K562 (cell line): ENCODE results near the gene TMEM100. TPM values are rescaled to one million over a fixed set of nuclear protein-coding genes. Genes with fewer than 3 reads are reported as not detected.
A peak's percentile ranks its signal among the peaks of the same experiment; 100 is the strongest.

Experiments
- ASH1L ChIP-seq: fragments of 450-650 bp; IDR thresholded peaks from 2 replicates; pipeline ENCODE4 v1.6.1; 2018; ENCODE audit warnings: borderline replicate concordance, mild to moderate bottlenecking, low read depth; ENCODE audit not compliant: partially characterized antibody
- GATAD2A ChIP-seq: fragments of 450-650 bp; IDR thresholded peaks from 2 replicates; pipeline ENCODE4 v1.6.1; 2017
- L3MBTL2 ChIP-seq: fragments of 450-650 bp; IDR thresholded peaks from 2 replicates; pipeline ENCODE4 v1.6.1; 2016; ENCODE audit warnings: mild to moderate bottlenecking, moderate library complexity
- MED1 ChIP-seq: sonication (generic); formaldehyde crosslinking; IDR thresholded peaks from 2 replicates; pipeline ENCODE4 v1.8.1; 2023; ENCODE audit warnings: missing genetic modification reagents, borderline replicate concordance
- NCOA6 ChIP-seq: fragments of 450-650 bp; IDR thresholded peaks from 2 replicates; pipeline ENCODE4 v1.6.1; 2017; ENCODE audit warnings: mild to moderate bottlenecking
- NRF1 ChIP-seq, 2 experiments: fragments of 450-650 bp; IDR thresholded peaks in 1 of 2; conservative IDR thresholded peaks in 1 of 2; 2 replicates each; pipeline ENCODE4 v1.6.1; 2014; ENCODE audit warnings: mild to moderate bottlenecking in 2 of 2
- PTTG1 ChIP-seq: fragments of 450-650 bp; IDR thresholded peaks from 2 replicates; pipeline ENCODE4 v1.6.1; 2016; ENCODE audit warnings: low read depth, mild to moderate bottlenecking, missing genetic modification characterization, missing compliant biosample characterization
- RBBP5 ChIP-seq: fragments of 200-600 bp; sonication (generic); IDR thresholded peaks from 2 replicates; pipeline ENCODE4 v1.6.1; 2012; ENCODE audit warnings: borderline replicate concordance, mild to moderate bottlenecking, low read length, control low read depth, inconsistent platforms; ENCODE audit not compliant: insufficient read depth, poor library complexity, severe bottlenecking
- SMAD2 ChIP-seq: fragments of 150-350 bp; IDR thresholded peaks from 2 replicates; pipeline ENCODE4 v1.6.1; 2014; ENCODE audit warnings: low read depth, mild to moderate bottlenecking, low read length
- SRSF9 ChIP-seq: fragments of 200-400 bp; formaldehyde crosslinking; IDR thresholded peaks from 2 replicates; pipeline ENCODE4 v1.6.1; 2017; ENCODE audit warnings: low read depth, low read length, borderline replicate concordance
- TCFL5 ChIP-seq: fragments of 250-450 bp; sonication (Bioruptor Pico); conservative IDR thresholded peaks from 2 replicates; pipeline ENCODE4 v1.6.1; 2021; ENCODE audit warnings: mild to moderate bottlenecking, moderate library complexity, matching md5 sums
- ZNF398 ChIP-seq: fragments of 250-450 bp; sonication (Bioruptor Pico); IDR thresholded peaks from 2 replicates; pipeline ENCODE4 v1.8.0; 2021; ENCODE audit warnings: moderate library complexity, mild to moderate bottlenecking, inconsistent platforms
- ZNF561 ChIP-seq: fragments of 450-650 bp; formaldehyde crosslinking; conservative IDR thresholded peaks from 2 replicates; pipeline ENCODE4 v1.4.0; 2020; ENCODE audit warnings: mild to moderate bottlenecking, moderate library complexity
- ZNF644 ChIP-seq: fragments of 200-800 bp; sonication (Bioruptor generic); IDR thresholded peaks from 2 replicates; pipeline ENCODE4 v1.6.1; 2016; ENCODE audit warnings: low read depth, missing genetic modification characterization, missing compliant biosample characterization
- polyA plus RNA-seq, 8 experiments: library from polyadenylated mRNA; depleted of rRNA in 4 of 8; stranded (reverse) in 5 of 8; unstranded in 3 of 8; fragments of >200 nt; fragmentation: Nextera tagmentation in 2 of 8; fragmentation: Illumina TruSeq in 1 of 8; extraction: Ambion mirVana in 2 of 8; extraction: Trizol in 1 of 8; gene quantifications; 2 replicates each; pipeline versions ENCODE4 v1.2.1 to v1.2.3, GENCODE V29; 2011 to 2014; ENCODE audit warnings: inconsistent platforms in 1 of 8, missing spikeins in 1 of 8
- total RNA-seq, 7 experiments: library from RNA; depleted of rRNA in 6 of 7; stranded (reverse); fragments of >200 nt in 6 of 7; fragmentation: Illumina TruSeq in 2 of 7; extraction: Trizol in 2 of 7; gene quantifications; 2 replicates each; pipeline versions ENCODE4 v1.2.1 to v1.2.3, GENCODE V29; 2011 to 2021; ENCODE audit warnings: low replicate concordance in 1 of 7

TMEM100 gene
- total and polyA plus RNA-seq, 9 of the 15 experiments (the other 6 are each of a cell fraction or from before 2014, with no cell fraction given) = 0.12 to 0.50 (median 0.19) TPM

GRCh38 chr17:55737976-55738501, 15.4 kb upstream of the TMEM100 start (continued):
- TF ChIP-seq ZNF644 (tag) (no peak), ZNF561 (no peak), L3MBTL2 (peak; percentile 53), SMAD2 (no peak), RBBP5 (peak; percentile 62), ASH1L (no peak), NCOA6 (no peak), PTTG1 (tag) (no peak), TCFL5 (CRISPR knock-in tag) (no peak), ZNF398 (CRISPR knock-in tag) (no peak), SRSF9 (no peak), NRF1 (conservative IDR thresholded peaks at IDR 0.05 in 1 of 2, IDR thresholded peaks at IDR 0.05 in 1 of 2) (peak; percentile 17 to 36; a peak in 2 of 4 replicates), MED1 (CRISPR knock-in tag) (no peak), GATAD2A (no peak)
